GM12892 (cell line): ENCODE results near the gene LRRFIP1.

Experiments used
- DNase-seq: peaks from one replicate; pipeline ENCODE4 v3.0.0; 2011; ENCODE audit not compliant: insufficient read length
- FAIRE-seq: peaks from 2 replicates; lab custom pipeline; 2011; peaks lifted over from hg19 to GRCh38; lab: Jason Lieb, UNC
- POLR2A ChIP-seq: IDR thresholded peaks from 2 replicates; pipeline ENCODE4 v1.6.1; 2011; ENCODE audit warnings: low read depth, low read length, control low read depth
- POLR2AphosphoS5 ChIP-seq: IDR thresholded peaks from 2 replicates; pipeline ENCODE4 v1.6.1; 2011; ENCODE audit warnings: low read depth, low read length, control low read depth
- TAF1 ChIP-seq: IDR thresholded peaks from 2 replicates; pipeline ENCODE4 v1.6.1; 2011; ENCODE audit warnings: low read depth, mild to moderate bottlenecking, control low read depth, low read length, borderline replicate concordance

LRRFIP1 gene

GRCh38 chr2:237708961-237709360 lies 81.6 kb downstream of the LRRFIP1 start:
- no peak for FAIRE-seq
- no peak for DNase-seq
- no peak for TF ChIP-seq POLR2A
- TF ChIP-seq TAF1: no peak
- TF ChIP-seq POLR2AphosphoS5: no peak

- FAIRE-seq (no peak), DNase-seq (no peak)
- TF ChIP-seq POLR2AphosphoS5 (no peak), TAF1 (no peak), POLR2A (no peak)
Observed at GRCh38 chr2:237711458-237712150, 84.2 kb downstream of the LRRFIP1 start.

GRCh38 chr2:237712477-237713377 lies 85.3 kb downstream of the LRRFIP1 start:
- DNase-seq (no peak), FAIRE-seq (no peak)
- no peak for TF ChIP-seq POLR2A
- TF ChIP-seq POLR2AphosphoS5: no peak
- no peak for TF ChIP-seq TAF1

- DNase-seq (no peak), FAIRE-seq (no peak)
- no peak for TF ChIP-seq TAF1
- no peak for TF ChIP-seq POLR2AphosphoS5
- TF ChIP-seq POLR2A: no peak
Observed at GRCh38 chr2:237714690-237715458, 87.5 kb downstream of the LRRFIP1 start.

- FAIRE-seq: no peak
- no peak for DNase-seq
- no peak for TF ChIP-seq POLR2A
- TF ChIP-seq TAF1: no peak
- TF ChIP-seq POLR2AphosphoS5: no peak
Observed at GRCh38 chr2:237715459-237715947, 88.1 kb downstream of the LRRFIP1 start.

- FAIRE-seq (no peak), DNase-seq (no peak)
- no peak for TF ChIP-seq POLR2AphosphoS5
- no peak for TF ChIP-seq TAF1
- TF ChIP-seq POLR2A: no peak
Observed at GRCh38 chr2:237716011-237716410, 88.6 kb downstream of the LRRFIP1 start.

- FAIRE-seq: no peak
- TF ChIP-seq POLR2A (no peak), TAF1 (no peak), POLR2AphosphoS5 (no peak)
- DNase-seq: no peak
Observed at GRCh38 chr2:237717366-237718276, 90.2 kb downstream of the LRRFIP1 start.

GRCh38 chr2:237718277-237718634 lies 90.9 kb downstream of the LRRFIP1 start:
- DNase-seq (no peak), FAIRE-seq (no peak)
- TF ChIP-seq TAF1 (no peak), POLR2A (no peak), POLR2AphosphoS5 (no peak)

GRCh38 chr2:237720444-237720843 lies 93.1 kb downstream of the LRRFIP1 start:
- no peak for DNase-seq
- FAIRE-seq: no peak
- TF ChIP-seq TAF1 (no peak), POLR2A (no peak), POLR2AphosphoS5 (no peak)

- DNase-seq (no peak), FAIRE-seq (no peak)
Observed at GRCh38 chr2:237720957-237721356, 93.6 kb downstream of the LRRFIP1 start.

More at GRCh38 chr2:237720957-237721356, 93.6 kb downstream of the LRRFIP1 start:
- TF ChIP-seq TAF1 (no peak), POLR2AphosphoS5 (no peak), POLR2A (no peak)
